Suprapubic skin (tissue), 3 donors: ENCODE measurements around the gene TIPARP.

ENCODE experiments used
- CTCF ChIP-seq, 2 donors: fragments of 200-600 bp in 1 of 2; fragments of 450-650 bp in 1 of 2; sonication (generic) in 1 of 2; IDR thresholded peaks; one replicate each; pipeline ENCODE4 v1.5.1; 2016 to 2019; ENCODE audit warnings: antibody characterized with exemption in 2 of 2, mild to moderate bottlenecking in 1 of 2, moderate library complexity in 1 of 2
- POLR2A ChIP-seq, 2 donors: fragments of 450-650 bp; IDR thresholded peaks; one replicate each; pipeline ENCODE4 v1.6.1; 2017; ENCODE audit warnings: antibody characterized with exemption in 2 of 2, mild to moderate bottlenecking in 2 of 2, moderate library complexity in 2 of 2

- TF ChIP-seq CTCF (IDR thresholded peaks at IDR 0.05), result no peak
- TF ChIP-seq POLR2A (IDR thresholded peaks at IDR 0.05), result no peak
These were observed 36.1 kb upstream of the TIPARP start for GRCh38 chr3:156638271-156638670.
